ENCODE measurements around the gene BCAS3.

The BCAS3 gene

DNA sequence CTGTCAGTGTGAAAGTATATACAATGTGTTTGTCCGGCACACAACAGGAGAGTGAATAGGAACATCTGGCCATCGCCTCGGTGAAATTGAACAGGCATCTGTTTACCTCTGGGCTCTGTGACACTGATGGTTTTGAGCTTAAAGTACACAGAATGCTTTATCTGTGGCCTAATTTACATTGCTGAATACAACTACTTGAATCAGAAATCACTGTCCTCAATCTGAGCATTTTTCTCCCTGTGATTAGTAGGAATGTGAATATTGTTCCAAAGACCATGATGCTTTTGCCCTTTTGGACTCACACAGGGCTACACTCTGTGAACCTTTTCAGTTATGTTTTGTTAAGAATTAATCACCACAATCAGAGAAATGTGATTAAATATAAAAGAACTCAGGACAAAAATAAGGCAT, 399.0 kb downstream of the BCAS3 start:
- DNase-seq = no peak

DNA sequence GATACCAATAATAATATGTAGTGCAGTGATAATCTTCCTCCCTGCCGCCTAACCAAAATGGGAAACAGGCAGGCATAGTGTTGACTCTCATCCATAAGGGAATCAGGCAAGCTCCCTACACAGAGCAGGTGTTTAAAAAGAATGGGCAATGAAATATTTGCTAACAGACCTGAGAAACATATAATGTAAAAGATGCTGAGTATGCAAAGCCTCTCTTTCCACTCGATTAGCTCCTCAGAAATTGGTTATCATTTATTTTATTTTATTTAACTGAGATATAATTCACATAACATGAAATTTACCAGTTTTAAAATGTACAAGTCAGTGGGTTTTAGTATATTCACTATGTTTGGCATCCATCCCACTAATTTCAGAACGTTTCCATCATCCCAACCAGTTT, 404.3 kb downstream of the BCAS3 start:
- DNase-seq = no peak

DNA sequence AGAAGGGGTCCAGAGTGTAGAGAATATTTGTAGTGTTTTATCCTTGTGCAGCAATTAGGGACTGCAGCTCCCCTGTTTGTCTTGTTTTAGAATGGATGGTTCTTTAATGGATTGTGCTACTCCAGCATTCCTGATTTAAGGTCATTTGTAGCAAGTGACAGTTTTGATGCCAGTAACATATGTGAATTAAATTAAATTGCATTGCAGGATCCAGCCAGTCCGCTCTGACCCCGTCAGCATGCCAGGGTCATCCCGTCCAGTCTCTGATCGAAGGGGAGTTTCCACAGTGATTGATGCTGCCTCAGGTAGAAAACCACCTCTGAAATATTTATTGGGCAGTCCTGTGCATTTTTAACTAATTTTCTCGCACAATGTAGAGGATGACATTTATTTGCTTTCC, 406.6 kb downstream of the BCAS3 start:
- DNase-seq = no peak

DNA sequence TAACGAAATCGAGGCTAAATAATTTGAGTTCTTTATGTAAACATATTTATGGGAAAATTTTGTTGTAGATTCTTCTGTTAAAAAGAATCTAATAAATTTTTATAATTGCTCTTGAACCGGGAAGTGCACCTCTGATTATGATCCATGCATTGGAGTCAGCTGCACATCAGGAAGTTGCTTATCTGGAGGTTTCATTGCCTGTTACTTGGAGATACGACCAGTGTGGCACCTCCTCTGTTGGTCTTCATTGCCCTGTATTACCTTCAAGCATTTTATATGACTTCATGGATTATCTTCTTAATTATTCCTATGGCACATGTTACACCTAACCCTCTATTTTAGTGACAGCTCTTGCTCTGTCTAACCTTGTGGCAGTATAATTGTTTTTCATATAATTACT, 409.4 kb downstream of the BCAS3 start:
- DNase-seq = no peak

DNA sequence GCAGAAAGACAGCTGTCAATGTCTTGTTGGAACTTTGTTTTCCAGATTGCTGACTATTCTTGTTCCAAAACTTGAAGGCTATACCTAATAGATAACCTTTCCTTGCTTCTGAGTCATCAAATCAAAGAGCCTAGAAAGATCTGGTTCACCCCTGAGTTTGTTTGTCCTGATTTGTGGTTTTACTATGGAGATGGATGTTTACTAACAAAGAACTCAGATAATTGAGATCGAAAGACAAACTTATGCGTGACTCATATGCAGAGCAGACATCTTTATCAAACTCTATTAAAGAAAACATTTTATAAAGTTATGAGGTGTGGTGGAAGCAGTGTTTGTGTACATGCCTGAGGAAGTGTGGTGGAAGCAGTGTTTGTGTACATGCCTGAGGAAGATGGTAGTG, 410.9 kb downstream of the BCAS3 start:
- no peak for DNase-seq

DNA sequence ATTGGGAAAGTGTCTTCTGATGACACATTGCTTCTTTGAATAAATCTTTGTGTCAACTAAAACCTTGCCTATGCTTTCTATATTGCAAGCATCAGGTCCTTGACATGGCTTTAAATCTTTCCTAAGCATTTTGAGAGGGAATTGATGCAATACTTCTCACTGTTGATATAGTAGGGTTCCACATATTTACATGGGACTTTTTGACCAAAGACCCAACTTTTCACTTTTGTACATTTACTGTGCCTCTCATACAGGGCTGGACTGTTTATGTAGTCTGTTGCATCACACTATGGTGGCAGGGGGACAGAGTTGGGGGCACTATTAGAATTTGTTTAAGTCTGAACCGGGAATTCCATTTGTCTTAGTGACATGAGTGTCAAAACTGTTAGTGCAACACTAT, 413.4 kb downstream of the BCAS3 start:
- no peak for DNase-seq

DNA sequence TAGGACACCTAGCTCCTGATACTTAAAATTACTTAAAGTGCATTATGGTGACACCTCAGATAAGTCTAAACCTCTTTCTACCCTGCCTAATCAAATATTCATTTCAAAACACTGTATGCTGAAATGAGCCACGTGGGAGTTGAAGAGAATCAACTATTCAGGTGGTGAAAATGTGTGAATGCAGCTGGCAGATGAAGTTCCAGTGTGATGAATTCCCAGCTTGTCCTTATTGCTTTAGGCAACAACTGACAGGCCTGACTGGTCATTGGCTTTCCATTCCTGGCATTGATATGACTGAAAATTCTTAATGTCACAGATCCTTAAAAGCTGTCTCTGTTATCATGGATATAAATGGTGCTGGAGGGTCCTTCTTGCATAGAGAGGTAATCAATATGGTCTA, 420.1 kb downstream of the BCAS3 start:
- no peak for DNase-seq

DNA sequence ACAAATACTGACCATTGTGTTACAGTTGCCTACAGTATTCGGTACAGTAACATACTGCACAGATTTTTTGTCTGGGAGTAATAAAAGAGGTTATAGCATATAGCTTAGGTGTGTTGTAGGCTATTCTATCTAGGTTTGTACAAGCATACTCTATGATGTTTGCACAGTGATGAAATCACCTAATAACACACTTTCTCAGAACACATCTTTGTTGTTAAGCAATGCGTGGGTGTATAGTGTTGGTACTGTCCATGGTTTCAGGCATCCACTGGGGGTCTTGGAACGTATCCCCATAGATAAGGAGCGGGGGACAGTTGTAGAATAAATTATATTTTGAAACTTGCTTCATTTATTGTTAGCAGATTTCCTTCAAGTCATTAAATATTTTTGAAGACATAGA, 428.7 kb downstream of the BCAS3 start:
- DNase-seq = no peak

DNA sequence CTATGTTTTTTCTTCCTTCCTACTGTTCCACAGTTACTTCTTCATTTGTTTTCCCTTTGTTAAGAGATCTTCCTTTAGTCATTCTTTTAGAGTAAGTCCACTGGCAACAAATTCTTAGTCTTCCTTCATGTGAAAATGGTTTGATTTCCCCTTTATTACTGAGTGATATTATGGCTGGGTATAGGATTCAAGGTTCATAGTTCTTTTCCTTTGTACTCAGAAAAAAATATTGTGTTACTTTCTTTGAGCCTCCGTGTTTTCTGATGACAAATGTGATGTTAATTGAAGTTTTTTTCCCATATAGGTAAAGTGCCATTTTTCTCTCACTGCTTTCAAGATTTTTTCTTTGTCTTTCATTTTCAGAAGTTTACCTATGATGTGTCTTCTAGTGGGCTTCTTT, 438.9 kb downstream of the BCAS3 start:
- no peak for DNase-seq

DNA sequence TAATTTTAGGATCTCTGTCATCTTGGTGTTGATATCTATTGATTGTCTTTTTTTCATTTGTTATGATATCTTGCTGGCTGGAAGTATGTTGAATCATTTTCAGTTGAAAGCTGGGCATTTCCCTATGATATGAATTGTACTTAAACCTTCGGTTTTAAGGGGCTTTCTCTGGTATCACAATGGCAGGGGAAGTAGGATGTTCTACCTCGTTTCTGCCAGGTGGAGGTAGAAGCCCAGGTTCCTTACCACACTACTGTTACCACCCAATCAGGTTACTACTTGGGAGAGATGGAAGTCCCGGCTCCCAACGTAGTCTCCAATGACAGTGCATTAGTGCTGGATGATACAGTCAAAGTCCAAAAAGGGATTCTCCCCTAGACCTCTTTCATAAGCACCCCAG, 440.3 kb downstream of the BCAS3 start:
- no peak for DNase-seq

DNA sequence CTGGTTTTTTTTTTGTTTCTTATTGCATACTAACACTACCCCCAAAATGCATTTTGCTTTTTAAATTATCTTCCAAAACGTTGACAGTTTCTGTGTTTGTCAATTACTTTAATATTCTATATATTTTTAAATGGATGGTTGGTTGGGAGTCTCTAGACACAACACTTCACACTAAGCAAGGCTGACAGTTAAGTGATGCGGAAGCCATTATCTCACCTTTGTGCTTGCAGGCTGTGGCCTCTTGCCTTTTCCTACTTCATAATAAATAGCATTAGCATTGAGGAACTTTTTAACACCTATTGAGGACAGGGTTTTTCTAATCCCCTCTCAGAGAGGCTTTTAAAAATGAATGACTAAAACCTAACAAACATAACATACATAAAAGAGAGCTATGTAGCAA, 441.2 kb downstream of the BCAS3 start:
- DNase-seq = no peak

DNA sequence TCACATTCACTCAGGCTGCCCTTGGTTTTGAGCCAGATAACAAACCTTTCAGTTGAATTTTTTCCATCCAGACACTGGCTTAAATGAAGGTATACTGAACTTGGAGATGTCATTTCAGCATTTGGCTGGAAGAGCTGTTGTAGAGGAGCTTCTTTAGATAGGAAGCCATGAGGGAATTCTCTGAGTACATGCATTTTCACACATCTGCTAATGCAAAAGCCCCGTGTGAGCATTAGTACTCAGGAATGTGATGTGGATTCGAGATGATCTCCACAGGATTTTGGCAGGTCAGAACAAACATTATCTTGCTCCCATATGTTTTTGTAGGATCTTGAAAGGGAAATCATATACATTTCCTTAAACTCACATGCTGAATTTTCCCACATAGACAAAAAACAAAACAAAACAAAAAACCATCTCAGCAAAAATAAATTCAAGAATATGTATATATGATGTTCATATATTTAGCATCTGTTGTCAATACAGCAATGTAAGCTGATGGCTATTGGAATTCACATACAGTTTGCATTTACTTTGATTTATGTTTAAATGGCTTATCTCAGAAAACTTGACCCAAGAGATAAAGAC, 444.8 kb downstream of the BCAS3 start:
- no peak for DNase-seq

DNA sequence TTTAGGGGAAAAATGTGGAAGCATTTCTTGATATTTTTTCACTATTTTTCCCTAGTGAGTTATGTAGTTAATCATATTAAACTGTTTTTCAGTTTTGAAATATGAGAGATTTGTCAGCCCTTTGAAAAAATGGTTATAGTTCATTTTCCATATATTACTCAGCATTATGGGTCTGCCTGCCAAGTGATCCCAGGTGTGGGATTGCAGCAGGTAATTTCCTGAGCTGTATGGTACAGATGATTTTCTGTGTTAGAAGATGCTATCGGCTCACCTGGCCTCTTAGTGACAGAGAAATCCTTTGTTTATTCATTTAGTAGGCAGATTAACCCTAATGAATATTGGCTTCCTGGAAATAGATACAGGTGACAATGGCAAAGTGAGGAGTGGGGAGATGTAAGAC, 446.9 kb downstream of the BCAS3 start:
- no peak for DNase-seq

DNA sequence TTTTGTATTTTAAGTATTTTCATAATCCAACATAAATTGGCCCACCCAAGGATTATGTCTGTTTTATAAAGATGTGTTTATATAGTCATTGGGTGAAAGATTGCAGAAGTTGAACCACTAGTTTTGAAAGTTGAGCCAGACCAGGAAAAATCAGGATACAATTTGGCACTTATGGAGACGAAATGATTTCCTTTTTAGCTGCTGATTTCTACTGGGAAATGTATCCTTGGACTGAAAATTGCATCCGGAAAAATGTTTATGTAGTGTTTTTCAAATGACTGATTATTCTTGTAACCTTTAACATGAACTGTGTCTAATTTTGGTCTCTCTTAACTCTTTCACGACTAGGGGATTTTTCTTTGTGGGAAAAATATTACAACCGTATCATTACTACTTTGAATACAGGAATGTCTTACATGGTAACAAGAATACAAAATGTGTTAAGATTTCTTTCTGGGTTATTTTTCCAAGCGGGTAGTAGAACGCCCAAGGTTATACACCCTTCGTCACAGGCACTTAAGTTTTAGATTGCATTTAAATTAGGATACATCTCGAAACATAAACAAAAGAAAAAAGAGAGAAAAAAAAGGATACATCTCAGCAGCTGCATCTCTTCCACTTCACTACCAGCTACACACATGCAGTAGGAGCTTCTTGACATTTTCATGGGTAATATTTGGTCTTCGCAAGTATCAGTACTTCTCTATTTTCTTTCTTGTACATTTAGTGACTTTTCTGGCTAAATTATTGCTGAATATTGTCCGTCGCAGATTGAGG, 449.0 kb downstream of the BCAS3 start:
- no peak for DNase-seq

DNA sequence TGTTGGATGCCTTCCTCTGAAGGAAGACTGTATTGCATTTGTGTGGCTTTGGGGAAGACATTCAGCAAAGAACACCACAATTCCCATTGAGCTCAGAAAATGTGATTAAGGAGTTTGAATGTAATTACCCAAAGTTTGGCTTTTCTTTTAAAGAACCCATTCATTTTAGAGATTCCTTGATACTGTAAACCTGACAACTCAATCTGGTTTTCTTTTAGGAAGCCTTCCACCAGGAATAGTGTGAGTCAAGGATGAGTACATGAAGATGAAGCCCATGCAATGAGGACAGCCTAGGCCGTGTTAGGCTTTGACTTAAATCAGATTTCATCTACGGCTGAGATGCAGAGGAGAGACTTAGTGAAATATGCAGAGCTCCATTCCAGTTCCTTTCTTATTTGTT, 450.3 kb downstream of the BCAS3 start:
- DNase-seq = no peak

DNA sequence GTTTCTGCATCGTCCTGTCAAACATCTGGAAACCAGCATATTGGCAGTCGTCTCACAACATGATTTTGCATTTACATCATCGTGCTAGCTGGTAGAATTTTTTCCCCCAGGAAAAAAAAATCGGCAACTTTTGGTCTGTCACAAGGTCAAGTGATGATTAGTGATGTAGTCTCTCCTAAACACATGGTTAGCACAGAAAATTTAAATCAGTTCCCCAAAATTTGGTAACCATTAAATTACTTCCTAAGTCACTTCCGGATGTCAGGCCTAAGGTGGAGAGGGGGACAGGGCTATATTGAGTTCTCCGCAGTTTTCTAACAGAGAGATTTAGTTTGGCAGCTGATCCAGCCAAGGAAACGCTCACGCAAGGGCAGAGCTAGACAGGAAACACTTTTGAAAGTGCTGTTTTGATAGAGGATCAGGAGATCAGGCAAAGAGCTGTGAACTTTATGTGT, 451.0 kb downstream of the BCAS3 start:
- no peak for DNase-seq

DNA sequence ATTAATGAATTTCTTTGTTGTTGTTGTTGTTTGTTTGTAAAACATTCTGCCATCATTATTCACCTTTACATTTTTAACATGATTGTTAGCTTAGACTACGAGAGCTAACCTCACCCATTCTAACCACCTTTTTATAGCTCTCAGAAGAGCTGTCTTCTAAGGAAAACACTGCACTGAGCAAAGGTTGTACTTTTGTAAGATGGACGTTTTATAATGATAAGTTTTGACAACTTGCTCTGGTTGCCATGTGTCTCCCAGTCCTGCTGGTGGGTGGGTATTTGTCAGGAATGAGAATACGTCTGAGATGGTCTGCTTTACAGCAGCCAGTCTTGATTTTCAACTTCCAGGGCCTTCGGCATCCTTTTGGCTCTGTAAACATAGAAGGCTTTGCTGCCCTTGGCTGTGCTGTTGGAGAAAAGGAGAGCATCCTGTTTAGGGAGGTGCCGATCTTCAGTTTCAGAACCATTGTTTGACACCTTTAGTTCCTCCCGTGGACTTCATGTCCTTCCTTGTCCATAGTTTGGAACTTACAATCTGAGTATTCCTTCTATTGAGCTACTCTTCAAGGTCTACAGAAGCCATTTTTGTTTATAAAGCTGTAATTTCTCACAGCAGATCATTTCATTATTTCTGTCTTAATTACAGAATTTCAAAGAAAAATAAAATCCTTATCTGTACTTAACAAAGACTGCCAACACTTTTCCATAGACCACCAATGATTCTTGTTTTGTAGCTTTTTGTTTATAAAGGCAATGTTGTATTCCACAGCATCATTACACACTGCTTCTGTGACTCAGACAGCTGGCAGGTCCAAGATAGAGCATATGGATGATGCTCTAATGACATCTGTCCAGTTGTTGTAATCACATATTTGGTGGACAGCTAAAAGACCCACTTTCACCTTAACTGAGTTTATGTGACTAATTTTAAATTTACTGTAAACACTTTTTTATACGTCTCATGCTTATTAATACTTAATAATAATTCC, 451.9 kb downstream of the BCAS3 start:
- peak in 1 of 2 experiments; percentile 10 for DNase-seq

DNA sequence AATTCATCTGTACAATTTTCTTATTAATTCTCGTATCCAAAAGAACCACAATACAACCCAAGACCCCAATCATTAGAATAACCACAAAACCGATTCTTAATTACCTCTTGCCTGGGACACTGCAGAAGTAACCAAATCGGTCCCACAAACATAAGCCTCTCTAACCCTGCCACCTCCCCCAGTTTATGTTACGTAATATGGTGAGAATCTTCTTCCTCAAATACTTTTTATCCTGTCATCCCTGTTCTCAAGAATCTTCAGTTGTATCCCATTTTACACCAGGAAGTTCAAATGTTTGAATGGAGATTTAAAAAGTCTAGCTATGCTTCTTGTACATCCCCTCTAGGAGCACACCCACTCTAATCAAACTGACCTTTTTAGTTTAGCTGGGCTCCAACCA, 452.7 kb downstream of the BCAS3 start:
- no peak for DNase-seq

DNA sequence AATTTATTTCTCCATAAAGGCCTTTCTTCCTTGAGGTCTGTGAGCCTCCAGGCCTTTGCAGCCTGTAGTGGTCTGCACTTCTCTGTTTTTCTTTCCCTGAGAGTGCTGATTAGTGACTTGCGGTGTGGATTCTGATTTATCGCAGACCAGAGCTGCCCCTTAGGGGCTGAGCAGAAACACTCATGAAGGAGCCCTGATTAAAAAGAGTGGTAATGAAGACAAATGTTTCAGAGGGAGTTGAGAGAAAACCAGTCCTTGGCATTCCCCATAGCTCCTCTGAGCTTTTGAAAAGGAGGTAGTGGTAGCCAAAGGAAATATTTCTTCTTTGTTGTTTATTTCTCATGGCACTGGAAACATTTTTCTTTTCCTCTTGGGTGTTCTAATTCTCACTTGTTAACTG, 453.9 kb downstream of the BCAS3 start:
- DNase-seq = no peak

DNA sequence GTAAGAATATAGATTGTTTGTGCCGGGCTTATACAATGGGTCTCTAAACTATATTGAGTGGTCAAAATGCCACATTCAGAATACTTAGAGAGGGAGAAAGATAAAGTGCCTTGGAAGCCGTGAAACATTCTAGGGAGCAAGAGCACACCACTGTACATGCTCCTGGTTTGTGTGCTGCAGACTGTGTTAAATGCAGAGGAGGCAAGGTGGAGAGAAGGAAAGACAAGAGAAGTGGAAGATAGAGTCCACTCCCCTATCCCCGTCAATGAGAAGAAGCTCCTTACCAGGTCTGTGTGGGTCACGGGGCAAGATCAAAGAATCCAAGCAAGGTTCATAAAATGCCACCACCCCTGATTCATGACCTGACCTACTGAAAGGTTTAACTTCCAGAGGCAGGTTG, 454.9 kb downstream of the BCAS3 start:
- no peak for DNase-seq

DNA sequence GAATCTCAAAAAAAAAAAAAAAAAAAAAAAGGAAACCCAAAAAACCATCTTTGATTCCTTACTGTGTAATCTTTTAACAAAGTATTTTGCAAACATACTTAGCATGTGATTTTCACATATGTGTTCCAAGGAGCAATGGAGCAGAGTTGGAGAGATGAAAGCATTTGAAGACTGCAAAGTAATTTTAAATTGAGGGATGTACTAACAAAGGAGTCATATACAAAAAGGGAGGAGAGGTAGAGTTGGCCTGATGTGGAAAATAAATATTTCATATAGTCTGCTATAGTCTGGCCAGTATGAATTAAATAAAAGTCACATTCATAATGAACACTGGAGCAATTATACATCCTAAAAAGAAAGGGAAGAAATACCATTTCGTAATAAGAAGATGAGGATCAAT, 456.2 kb downstream of the BCAS3 start:
- no peak for DNase-seq

DNA sequence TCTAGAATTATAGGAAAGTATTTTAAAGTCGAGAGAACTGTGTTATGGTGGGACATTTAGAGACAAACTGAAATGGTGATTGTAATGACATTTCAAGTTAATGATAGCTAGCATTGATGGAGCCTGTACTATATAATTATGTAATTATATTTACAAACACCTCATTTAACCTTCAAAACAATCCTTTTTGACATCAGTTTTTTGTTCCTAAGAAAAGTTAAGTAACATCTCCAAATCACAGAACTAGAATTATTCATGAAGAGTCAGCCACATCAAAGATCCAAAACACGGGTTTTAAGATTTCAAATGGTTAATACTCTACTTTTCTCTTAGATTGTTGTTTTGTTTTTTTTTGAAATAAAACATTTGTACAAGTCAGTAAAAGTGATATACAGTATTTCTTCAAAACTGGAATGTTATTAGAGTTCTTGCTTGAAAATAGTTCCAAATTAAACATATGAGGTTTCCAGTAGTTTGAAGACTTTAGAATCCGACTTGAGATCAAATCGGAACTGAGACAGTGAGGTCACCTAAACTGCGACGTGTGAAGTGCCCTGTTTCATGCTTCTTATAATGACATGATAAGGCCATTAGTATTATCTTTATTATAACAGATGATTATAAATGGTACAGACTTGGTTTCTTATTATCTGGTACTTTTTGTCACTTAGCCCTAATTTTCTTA, 457.0 kb downstream of the BCAS3 start:
- DNase-seq = no peak

DNA sequence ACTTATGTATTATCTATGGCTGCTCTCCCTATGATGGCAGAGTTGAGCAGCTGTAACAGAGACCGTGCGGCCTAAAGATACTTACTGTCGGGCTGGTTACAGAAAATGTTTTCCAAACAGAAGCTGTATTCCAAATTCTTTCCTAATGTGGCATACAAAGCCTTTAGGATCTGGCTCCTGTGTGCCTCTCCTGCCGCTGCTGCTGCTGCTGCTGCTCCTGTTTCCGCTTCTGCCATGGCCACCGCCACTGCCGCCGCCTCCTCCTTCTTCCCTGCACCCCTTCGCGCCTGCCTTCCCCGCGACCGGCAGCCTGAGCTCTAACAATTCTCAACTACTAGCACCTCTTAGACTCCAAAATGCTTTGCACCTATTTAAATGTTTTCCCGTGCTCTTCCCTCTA, 458.1 kb downstream of the BCAS3 start:
- DNase-seq = no peak

All from NCI-H446 (cell line).